Vagina (tissue), 2 donors: ENCODE data around the gene SLC41A2. TPM values are rescaled to one million over a fixed set of nuclear protein-coding genes. Genes with fewer than 3 reads are reported as not detected.

Experiments
- DNase-seq, 2 donors: peaks; one replicate each; pipeline ENCODE4 v3.0.0-alpha.2; 2017; ENCODE audit errors: extremely low spot score in 2 of 2
- H3K27ac ChIP-seq: fragments of 200-600 bp; sonication (generic); one replicate; pipeline ENCODE4 v1.5.1; 2019
- H3K27me3 ChIP-seq: fragments of 200-600 bp; sonication (generic); one replicate; pipeline ENCODE4 v1.5.1; 2019
- H3K36me3 ChIP-seq, 2 donors: fragments of 200-600 bp; sonication (generic); one replicate each; pipeline ENCODE4 v1.5.1; 2017 to 2019
- H3K4me1 ChIP-seq: fragments of 200-600 bp; sonication (generic); one replicate; pipeline ENCODE4 v1.5.1; 2019
- H3K4me3 ChIP-seq, 2 donors: fragments of 200-600 bp; sonication (generic); 1 replicate in 1 of 2; 2 replicates in 1 of 2; pipeline ENCODE4 v1.5.1; 2016 to 2019
- H3K9me3 ChIP-seq: fragments of 200-600 bp; sonication (generic); one replicate; pipeline ENCODE4 v1.5.1; 2019
- CTCF ChIP-seq, 3 experiments: fragments of 450-650 bp in 2 of 3; fragments of 200-600 bp in 1 of 3; sonication (generic) in 1 of 3; IDR thresholded peaks; one replicate each; pipeline ENCODE4 v1.5.1; 2017 to 2019; ENCODE audit warnings: antibody characterized with exemption in 3 of 3, mild to moderate bottlenecking in 2 of 3, moderate library complexity in 2 of 3
- POLR2A ChIP-seq, 2 donors: fragments of 450-650 bp; IDR thresholded peaks; one replicate each; pipeline ENCODE4 v1.6.1; 2017; ENCODE audit warnings: antibody characterized with exemption in 2 of 2, mild to moderate bottlenecking in 2 of 2, moderate library complexity in 2 of 2
- POLR2AphosphoS5 ChIP-seq, 2 donors: sonication (generic); formaldehyde crosslinking; IDR thresholded peaks; one replicate each; pipeline ENCODE4 v1.9.0; 2017; ENCODE audit warnings: antibody characterized with exemption in 2 of 2, mild to moderate bottlenecking in 2 of 2, low read depth in 1 of 2; ENCODE audit not compliant: insufficient read depth in 1 of 2
- intact Hi-C: fragments of 100-400 bp; cut with DNase I; formaldehyde crosslinking; loops from one replicate; pipeline ENCODE4 v1.15.1; 2023
- total RNA-seq: library from RNA; depleted of rRNA; stranded (reverse); fragments of >200 nt; gene quantifications from one replicate; pipeline ENCODE4 v1.2.3, GENCODE V29; 2016

Gene SLC41A2
- total RNA-seq, 1 donor from 2014 or later: 19.9 TPM

- H3K27ac ChIP-seq: no peak overlapping the region
- TF ChIP-seq POLR2AphosphoS5 (IDR thresholded peaks at IDR 0.05; ENCODE audit: insufficient read depth in 1 of 2, low read depth in 1 of 2): no peak
- TF ChIP-seq CTCF (IDR thresholded peaks at IDR 0.05): no peak
- no peak for TF ChIP-seq POLR2A (IDR thresholded peaks at IDR 0.05)
- no peak for DNase-seq
- no peaks in the 10 kb centered on the region for H3K9me3 ChIP-seq
- no peaks in the 10 kb centered on the region for H3K27me3 ChIP-seq
- intact Hi-C loops: no loop called here
- H3K36me3 ChIP-seq: peaks cover 0 to 42% of the 10 kb centered on the region in 2 donors
- H3K4me3 ChIP-seq: no peak overlapping the region
- H3K4me1 ChIP-seq: no peaks in the 10 kb centered on the region
Measured at GRCh38 chr12:104997541-104997940, 39.5 kb upstream of the SLC41A2 start.

- H3K4me1 ChIP-seq: no peaks in the 10 kb centered on the region
- no peak for TF ChIP-seq POLR2A (IDR thresholded peaks at IDR 0.05)
- TF ChIP-seq CTCF (IDR thresholded peaks at IDR 0.05): no peak
- TF ChIP-seq POLR2AphosphoS5 (IDR thresholded peaks at IDR 0.05; ENCODE audit: insufficient read depth in 1 of 2, low read depth in 1 of 2): no peak
- H3K9me3 ChIP-seq: no peaks in the 10 kb centered on the region
- intact Hi-C loops: no loop called here
- H3K27me3 ChIP-seq: no peaks in the 10 kb centered on the region
- H3K36me3 ChIP-seq: peaks cover 0 to 55% of the 10 kb centered on the region in 2 donors
- no peak overlapping the region for H3K27ac ChIP-seq
- H3K4me3 ChIP-seq: no peak overlapping the region
- DNase-seq: no peak
Measured at GRCh38 chr12:104994336-104994735, 36.2 kb upstream of the SLC41A2 start.

- H3K27ac ChIP-seq: no peak overlapping the region
- no peak for DNase-seq
Measured at GRCh38 chr12:104991565-104992128, 33.6 kb upstream of the SLC41A2 start.

GRCh38 chr12:104990950-104991349 is 32.9 kb upstream of the SLC41A2 start:
- no peak overlapping the region for H3K27ac ChIP-seq

More at GRCh38 chr12:104991565-104992128, 33.6 kb upstream of the SLC41A2 start:
- Histone ChIP-seq H3K27me3 (no peaks in the 10 kb centered on the region), H3K4me1 (peaks cover 17% of the 10 kb centered on the region), H3K9me3 (no peaks in the 10 kb centered on the region), H3K4me3 (no peak overlapping the region), H3K36me3 (peaks cover 0 to 49% of the 10 kb centered on the region in 2 donors)
- TF ChIP-seq POLR2AphosphoS5 (IDR thresholded peaks at IDR 0.05; ENCODE audit: insufficient read depth in 1 of 2, low read depth in 1 of 2) (no peak), CTCF (IDR thresholded peaks at IDR 0.05) (no peak), POLR2A (IDR thresholded peaks at IDR 0.05) (no peak)
- intact Hi-C loops: no loop called here

More at GRCh38 chr12:104990950-104991349, 32.9 kb upstream of the SLC41A2 start:
- no peaks in the 10 kb centered on the region for H3K27me3 ChIP-seq
- TF ChIP-seq POLR2AphosphoS5 (IDR thresholded peaks at IDR 0.05; ENCODE audit: insufficient read depth in 1 of 2, low read depth in 1 of 2): no peak
- no peak for TF ChIP-seq CTCF (IDR thresholded peaks at IDR 0.05)
- no peak for TF ChIP-seq POLR2A (IDR thresholded peaks at IDR 0.05)
- no peaks in the 10 kb centered on the region for H3K9me3 ChIP-seq
- no peak for DNase-seq
- intact Hi-C loops: no loop called here
- H3K4me1 ChIP-seq: peaks cover 18% of the 10 kb centered on the region
- H3K4me3 ChIP-seq: no peak overlapping the region
- peaks cover 0 to 48% of the 10 kb centered on the region in 2 donors for H3K36me3 ChIP-seq
